ENCODE measurements around the gene CRLF1. TPM values are rescaled to one million over a fixed set of nuclear protein-coding genes. Genes with fewer than 3 reads are reported as not detected.

Gene CRLF1
- total and polyA plus RNA-seq, 2 donors (not counting 1 experiment from before 2014, with no cell fraction given), result not detected

DNA sequence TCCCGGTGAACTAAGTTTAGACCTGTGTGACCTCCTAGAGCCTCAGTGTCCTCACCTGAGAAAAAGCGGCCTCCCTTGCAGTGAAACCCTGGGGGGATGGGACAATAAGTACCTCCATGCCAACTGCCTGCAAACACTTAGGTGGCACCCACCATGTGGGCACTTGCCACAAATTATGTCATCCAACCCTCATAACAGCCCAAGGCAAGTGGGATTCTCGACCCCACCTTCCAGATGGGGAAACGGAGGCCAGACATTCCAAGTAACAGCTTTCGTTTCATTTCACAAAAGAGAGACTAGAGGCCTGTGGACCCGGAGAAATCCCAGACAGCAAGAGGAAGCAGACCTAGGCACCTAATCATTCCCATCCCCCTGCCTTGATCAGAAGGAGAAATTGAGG is 11.1 kb downstream of the CRLF1 start:
- H3K79me2 ChIP-seq (ENCODE audit: control insufficient read depth, insufficient read depth, low read length), result no peaks in the 10 kb centered on the region
- Mint-ChIP-seq H3K4me3 (peak overlapping the region; percentile 59), H3K27ac (no peak overlapping the region), H3K9me3 (ENCODE audit: insufficient read depth) (no peaks in the 10 kb centered on the region), H3K27me3 (peaks cover 10% of the 10 kb centered on the region), H3K4me1 (peaks cover 19% of the 10 kb centered on the region)
- peaks cover 14 to 29% of the 10 kb centered on the region in 2 donors for H3K4me1 ChIP-seq (ENCODE audit: control insufficient read depth in 2 of 2, insufficient read depth in 2 of 2, low read length in 2 of 2)
- H3K4me2 ChIP-seq (replicated peaks; ENCODE audit: low read depth, low read length, poor library complexity, severe bottlenecking), result peak overlapping the region; percentile 100
- H3K36me3 ChIP-seq (replicated peaks in 1 of 2; ENCODE audit: control extremely low read depth in 1 of 2, control insufficient read depth in 1 of 2, extremely low read depth in 1 of 2, insufficient read depth in 2 of 2, low read length in 1 of 2), result peaks cover 0 to 6% of the 10 kb centered on the region in 2 experiments
- CTCF ChIA-PET, result interaction anchor here (0.5 to 6.3 kb wide), 3 partner anchors 75 to 637 kb away, joined by 8 to 47 read pairs (median 20); no protein-coding TSS in a partner anchor
- H2AFZ ChIP-seq (ENCODE audit: insufficient read depth, low read depth, low read length, poor library complexity, severe bottlenecking), result no peak overlapping the region
- 89% methylated on average over 5 of the region's 6 CpGs for WGBS (ENCODE audit: insufficient coverage)
- H3K4me3 ChIP-seq (ENCODE audit: control extremely low read depth in 1 of 5, extremely low read depth in 1 of 5, insufficient read depth in 1 of 5, low read depth in 2 of 5, low read length in 4 of 5), result no peak overlapping the region
- H3K9me3 ChIP-seq (ENCODE audit: control extremely low read depth in 1 of 3, control insufficient read depth in 2 of 3, insufficient read depth in 1 of 3, low read length in 2 of 3), result no peaks in the 10 kb centered on the region
- TF ChIP-seq EZH2 (IDR thresholded peaks at IDR 0.05; ENCODE audit: borderline replicate concordance, insufficient read depth, low read depth, low read length, poor library complexity, severe bottlenecking), result no peak
- TF ChIP-seq, protein P1, sequence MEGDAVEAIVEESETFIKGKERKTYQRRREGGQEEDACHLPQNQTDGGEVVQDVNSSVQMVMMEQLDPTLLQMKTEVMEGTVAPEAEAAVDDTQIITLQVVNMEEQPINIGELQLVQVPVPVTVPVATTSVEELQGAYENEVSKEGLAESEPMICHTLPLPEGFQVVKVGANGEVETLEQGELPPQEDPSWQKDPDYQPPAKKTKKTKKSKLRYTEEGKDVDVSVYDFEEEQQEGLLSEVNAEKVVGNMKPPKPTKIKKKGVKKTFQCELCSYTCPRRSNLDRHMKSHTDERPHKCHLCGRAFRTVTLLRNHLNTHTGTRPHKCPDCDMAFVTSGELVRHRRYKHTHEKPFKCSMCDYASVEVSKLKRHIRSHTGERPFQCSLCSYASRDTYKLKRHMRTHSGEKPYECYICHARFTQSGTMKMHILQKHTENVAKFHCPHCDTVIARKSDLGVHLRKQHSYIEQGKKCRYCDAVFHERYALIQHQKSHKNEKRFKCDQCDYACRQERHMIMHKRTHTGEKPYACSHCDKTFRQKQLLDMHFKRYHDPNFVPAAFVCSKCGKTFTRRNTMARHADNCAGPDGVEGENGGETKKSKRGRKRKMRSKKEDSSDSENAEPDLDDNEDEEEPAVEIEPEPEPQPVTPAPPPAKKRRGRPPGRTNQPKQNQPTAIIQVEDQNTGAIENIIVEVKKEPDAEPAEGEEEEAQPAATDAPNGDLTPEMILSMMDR (IDR thresholded peaks at IDR 0.05), result no peak
- intact Hi-C loops (cut with micrococcal nuclease), result loop anchor here (2.0 kb wide), 1 partner anchor 345 kb away; the partner anchor contains the start of gene HOMER3
- ATAC-seq (ENCODE audit: low read depth) (no peak), DNase-seq (peak; percentile 27)
- peaks cover 0 to 36% (median 8%) of the 10 kb centered on the region in 4 experiments for H3K27me3 ChIP-seq (replicated peaks in 1 of 4; ENCODE audit: control extremely low read depth in 1 of 4, control insufficient read depth in 3 of 4, insufficient read depth in 4 of 4, low read length in 3 of 4)
- H3K9ac ChIP-seq (ENCODE audit: low read length), result no peak overlapping the region
- H3K27ac ChIP-seq (ENCODE audit: low read length in 2 of 2), result no peak overlapping the region
- H4K20me1 ChIP-seq (ENCODE audit: control insufficient read depth, insufficient read depth, low read length, poor library complexity, severe bottlenecking), result peaks cover 3% of the 10 kb centered on the region
- POLR2A ChIA-PET, result no interaction called here

GRCh38 chr19:18594824-18595373 is 11.7 kb downstream of the CRLF1 start:
- H3K27ac Mint-ChIP-seq, result peak overlapping the region; percentile 21
- peaks cover 7% of the 10 kb centered on the region for H4K20me1 ChIP-seq (ENCODE audit: control insufficient read depth, insufficient read depth, low read length, poor library complexity, severe bottlenecking)
- TF ChIP-seq, protein P1 (IDR thresholded peaks at IDR 0.05), result no peak
- no peak for TF ChIP-seq EZH2 (IDR thresholded peaks at IDR 0.05; ENCODE audit: borderline replicate concordance, insufficient read depth, low read depth, low read length, poor library complexity, severe bottlenecking)
- DNase-seq (no peak), ATAC-seq (ENCODE audit: low read depth) (no peak)
- peak overlapping the region; percentile 79 for H3K4me3 Mint-ChIP-seq
- H3K27ac ChIP-seq (ENCODE audit: low read length in 2 of 2), result no peak overlapping the region
- peaks cover 22% of the 10 kb centered on the region for H3K4me1 Mint-ChIP-seq
- peak overlapping the region; percentile 100 for H3K4me2 ChIP-seq (replicated peaks; ENCODE audit: low read depth, low read length, poor library complexity, severe bottlenecking)
- WGBS (ENCODE audit: insufficient coverage), result 18% methylated on average over 26 of the region's 26 CpGs
- peak overlapping the region in 4 of 5 experiments; percentile 42 to 69 (median 48) for H3K4me3 ChIP-seq (ENCODE audit: control extremely low read depth in 1 of 5, extremely low read depth in 1 of 5, insufficient read depth in 1 of 5, low read depth in 2 of 5, low read length in 4 of 5)
- intact Hi-C loops (cut with micrococcal nuclease), result loop anchor here (1.0 to 2.0 kb wide), 3 partner anchors 73 to 346 kb away; partner anchors contain the start of genes ELL and HOMER3
- peaks cover 9% of the 10 kb centered on the region for H3K27me3 Mint-ChIP-seq
- no peaks in the 10 kb centered on the region for H3K9me3 Mint-ChIP-seq (ENCODE audit: insufficient read depth)
- peaks cover 0 to 35% (median 8%) of the 10 kb centered on the region in 4 experiments for H3K27me3 ChIP-seq (replicated peaks in 1 of 4; ENCODE audit: control extremely low read depth in 1 of 4, control insufficient read depth in 3 of 4, insufficient read depth in 4 of 4, low read length in 3 of 4)
- POLR2A ChIA-PET, result interaction anchor here (0.8 to 0.9 kb wide), 2 partner anchors 8 to 252 kb away, joined by 3 read pairs; no protein-coding TSS in a partner anchor
- peaks cover 0 to 6% of the 10 kb centered on the region in 2 experiments for H3K36me3 ChIP-seq (replicated peaks in 1 of 2; ENCODE audit: control extremely low read depth in 1 of 2, control insufficient read depth in 1 of 2, extremely low read depth in 1 of 2, insufficient read depth in 2 of 2, low read length in 1 of 2)
- H3K4me1 ChIP-seq (ENCODE audit: control insufficient read depth in 2 of 2, insufficient read depth in 2 of 2, low read length in 2 of 2), result peaks cover 17 to 34% of the 10 kb centered on the region in 2 donors
- CTCF ChIA-PET, result interaction anchor here (0.5 to 6.3 kb wide), 13 partner anchors 14 to 637 kb away, joined by 3 to 47 read pairs (median 4); partner anchors contain the start of genes COPE, DDX49, TMEM59L and UBA52
- peak overlapping the region; percentile 65 for H3K9ac ChIP-seq (ENCODE audit: low read length)
- no peaks in the 10 kb centered on the region for H3K79me2 ChIP-seq (ENCODE audit: control insufficient read depth, insufficient read depth, low read length)
- peak overlapping the region; percentile 81 for H2AFZ ChIP-seq (ENCODE audit: insufficient read depth, low read depth, low read length, poor library complexity, severe bottlenecking)
- H3K9me3 ChIP-seq (ENCODE audit: control extremely low read depth in 1 of 3, control insufficient read depth in 2 of 3, insufficient read depth in 1 of 3, low read length in 2 of 3), result no peaks in the 10 kb centered on the region

Measured in B cell (primary cell).